Measurements from ENCODE around the gene CHST11.

CHST11 gene

GRCh38 chr12:104735801-104736200 is 279.1 kb downstream of the CHST11 start:
- no peak overlapping the region for H3K4me3 ChIP-seq (ENCODE audit: low read length)
- no peak for DNase-seq (ENCODE audit: low read depth)
- no peak for TF ChIP-seq CTCF (conservative IDR thresholded peaks at IDR 0.05; ENCODE audit: low read depth, low read length)

- no peak overlapping the region for H3K4me3 ChIP-seq (ENCODE audit: low read length)
- DNase-seq (ENCODE audit: low read depth) = no peak
- no peak for TF ChIP-seq CTCF (conservative IDR thresholded peaks at IDR 0.05; ENCODE audit: low read depth, low read length)
Observed at GRCh38 chr12:104736307-104736706, 279.6 kb downstream of the CHST11 start.

- no peak overlapping the region for H3K4me3 ChIP-seq (ENCODE audit: low read length)
- TF ChIP-seq CTCF (conservative IDR thresholded peaks at IDR 0.05; ENCODE audit: low read depth, low read length) = no peak
- no peak for DNase-seq (ENCODE audit: low read depth)
Observed at GRCh38 chr12:104737113-104737512, 280.4 kb downstream of the CHST11 start.

- no peak for TF ChIP-seq CTCF (conservative IDR thresholded peaks at IDR 0.05; ENCODE audit: low read depth, low read length)
- no peak for DNase-seq (ENCODE audit: low read depth)
Observed at GRCh38 chr12:104737791-104738301, 281.1 kb downstream of the CHST11 start.

GRCh38 chr12:104738331-104738730 is 281.6 kb downstream of the CHST11 start:
- no peak for TF ChIP-seq CTCF (conservative IDR thresholded peaks at IDR 0.05; ENCODE audit: low read depth, low read length)
- H3K4me3 ChIP-seq (ENCODE audit: low read length) = no peak overlapping the region
- no peak for DNase-seq (ENCODE audit: low read depth)

More at GRCh38 chr12:104737791-104738301, 281.1 kb downstream of the CHST11 start:
- no peak overlapping the region for H3K4me3 ChIP-seq (ENCODE audit: low read length)

- no peak for DNase-seq (ENCODE audit: low read depth)
- no peak overlapping the region for H3K4me3 ChIP-seq (ENCODE audit: low read length)
- TF ChIP-seq CTCF (conservative IDR thresholded peaks at IDR 0.05; ENCODE audit: low read depth, low read length) = no peak
Observed at GRCh38 chr12:104738776-104739642, 282.3 kb downstream of the CHST11 start.

GRCh38 chr12:104740668-104741067 is 283.9 kb downstream of the CHST11 start:
- no peak for DNase-seq (ENCODE audit: low read depth)
- no peak for TF ChIP-seq CTCF (conservative IDR thresholded peaks at IDR 0.05; ENCODE audit: low read depth, low read length)
- H3K4me3 ChIP-seq (ENCODE audit: low read length) = no peak overlapping the region

Data from retinal pigment epithelial cell (primary cell).